HL-60 (cell line): ENCODE data around the gene AMACR.
"Not testable (repeated sequence)": the region's sequence is repeated elsewhere in the genome, so short reads cannot be mapped to it uniquely, and the experiment has no call there.

Source experiments
- CTCF ChIP-seq: IDR thresholded peaks from one replicate; pipeline ENCODE4 v1.5.1; 2011; ENCODE audit warnings: low read length, control low read depth, inconsistent platforms; ENCODE audit not compliant: insufficient read depth
- REST ChIP-seq: IDR thresholded peaks from 2 replicates; pipeline ENCODE4 v1.6.1; 2012; ENCODE audit warnings: low read depth; ENCODE audit not compliant: insufficient replicate concordance

- not testable (repeated sequence) for TF ChIP-seq CTCF, REST
These were observed 2.3 kb upstream of the AMACR start for GRCh38 chr5:34010146-34010545.
